GM12875 (cell line): ENCODE data around the gene DIS3.
"Not testable (repeated sequence)": the region's sequence is repeated elsewhere in the genome, so short reads cannot be mapped to it uniquely, and the experiment has no call there.

Experiments
- H3K4me3 ChIP-seq: one replicate; pipeline ENCODE4 v1.5.1; 2011; ENCODE audit warnings: low read depth, low read length, control low read depth
- CTCF ChIP-seq: IDR thresholded peaks from 2 replicates; pipeline ENCODE4 v1.5.1; 2011; ENCODE audit warnings: low read depth, mild to moderate bottlenecking, control low read depth, inconsistent platforms, low read length, moderate library complexity, borderline replicate concordance; ENCODE audit not compliant: insufficient read depth

DIS3 gene

DNA sequence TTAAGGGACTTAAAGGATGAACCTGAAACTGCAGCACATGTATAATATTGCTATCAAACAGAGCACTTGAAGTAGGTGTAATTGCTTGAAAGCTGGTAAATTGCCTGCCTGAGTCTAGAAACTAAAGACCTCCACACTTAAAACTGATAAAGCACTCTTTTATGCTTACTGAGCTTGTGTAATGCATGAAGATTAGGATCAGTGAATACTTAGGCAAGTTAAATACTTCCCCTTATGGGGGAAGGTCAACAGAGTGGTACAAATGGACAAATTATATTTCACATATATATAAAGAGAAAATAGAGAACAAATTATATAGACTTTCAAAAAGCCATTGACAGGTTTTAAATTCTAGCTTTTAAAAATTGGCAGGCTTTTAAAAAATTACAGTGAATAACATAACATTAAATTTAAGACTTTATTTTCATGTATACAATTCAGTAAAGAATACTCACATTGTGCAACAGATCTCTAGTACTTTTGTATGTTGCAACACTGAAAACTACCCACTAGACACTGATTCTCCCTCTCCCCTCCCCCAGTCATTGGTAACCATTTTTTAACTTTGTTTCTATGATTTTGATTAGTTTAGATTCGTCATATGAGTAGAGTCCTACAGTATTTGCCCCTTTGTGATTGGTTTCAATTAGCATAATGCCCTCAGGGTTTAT lies 24.1 kb upstream of the DIS3 start:
- H3K4me3 ChIP-seq, result no peak overlapping the region
- TF ChIP-seq CTCF, result no peak

- no peak overlapping the region for H3K4me3 ChIP-seq
- TF ChIP-seq CTCF, result no peak
Observed at GRCh38 chr13:72804301-72804700, 22.6 kb upstream of the DIS3 start.

DNA sequence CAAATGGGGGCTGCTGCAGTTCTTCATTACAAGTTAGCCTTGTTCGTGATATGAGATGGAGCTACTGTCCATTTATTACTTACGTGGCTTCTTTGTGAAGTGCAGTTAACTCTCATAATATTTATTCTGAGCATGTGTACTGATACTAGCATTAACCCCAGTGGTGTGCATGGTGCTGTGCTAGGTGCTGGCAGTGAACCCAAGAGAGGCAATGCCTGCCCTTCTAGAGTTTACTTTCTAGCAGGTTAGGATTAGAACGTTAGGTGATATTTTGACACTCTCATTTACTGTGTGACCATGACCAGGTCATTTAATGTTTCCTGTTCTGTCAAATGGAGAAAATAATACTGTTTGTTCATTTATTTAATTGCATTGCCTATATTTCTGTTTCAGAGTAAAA lies 17.1 kb upstream of the DIS3 start:
- H3K4me3 ChIP-seq, result no peak overlapping the region
- TF ChIP-seq CTCF, result no peak

DNA sequence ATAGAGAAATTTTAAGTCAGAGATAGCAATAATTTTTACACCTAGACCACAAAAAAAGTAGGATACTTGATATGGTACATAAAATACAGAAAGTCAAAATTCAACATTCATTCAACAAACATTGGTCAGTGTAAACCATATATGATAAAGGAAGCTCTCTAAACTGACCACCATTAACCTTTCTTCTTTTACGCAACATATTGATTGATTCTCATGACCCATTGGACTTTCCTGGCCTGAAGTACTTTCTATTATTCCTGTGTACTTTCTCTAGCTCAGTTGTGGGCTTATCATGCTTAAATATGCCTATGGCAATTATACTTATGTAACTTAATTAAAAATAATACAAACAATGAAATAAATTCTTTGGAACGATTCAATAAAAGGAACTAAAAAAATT lies 10.9 kb upstream of the DIS3 start:
- no peak for TF ChIP-seq CTCF
- no peak overlapping the region for H3K4me3 ChIP-seq

DNA sequence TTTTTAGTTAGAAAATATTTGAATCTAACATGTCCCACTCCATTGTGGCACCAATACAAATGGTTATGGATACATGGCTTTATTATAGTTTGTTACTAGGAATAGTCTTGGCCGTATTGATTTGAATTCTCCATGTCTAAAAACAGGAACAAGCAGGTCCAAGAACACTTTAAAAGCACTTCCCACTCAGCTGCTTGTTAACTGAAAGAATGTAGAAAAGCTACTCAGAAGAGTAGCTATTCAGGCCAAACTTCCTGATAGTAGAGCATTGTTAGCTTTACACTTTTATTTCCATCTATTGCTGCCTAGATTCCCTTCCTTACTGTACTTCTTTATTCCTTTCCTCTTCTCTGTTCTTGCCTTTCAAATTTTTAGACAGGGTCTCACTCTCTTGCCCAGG lies 7.1 kb upstream of the DIS3 start:
- TF ChIP-seq CTCF, result no peak
- H3K4me3 ChIP-seq, result no peak overlapping the region

- H3K4me3 ChIP-seq, result not testable (repeated sequence)
Observed at GRCh38 chr13:72784679-72785078, 3.0 kb upstream of the DIS3 start.

- H3K4me3 ChIP-seq, result peak overlapping the region; percentile 3
- TF ChIP-seq CTCF, result no peak
Observed at GRCh38 chr13:72782717-72783116, 1.0 kb upstream of the DIS3 start.

GRCh38 chr13:72774019-72774418 lies 7.7 kb downstream of the DIS3 start:
- TF ChIP-seq CTCF, result no peak
- H3K4me3 ChIP-seq, result no peak overlapping the region
